Hepatocyte (in vitro differentiated cells): Measurements from ENCODE around the gene AP2A2. TPM values are rescaled to one million over a fixed set of nuclear protein-coding genes. Genes with fewer than 3 reads are reported as not detected.
A peak's percentile ranks its signal among the peaks of the same experiment; 100 is the strongest.

Experiments
- DNase-seq: peaks from one replicate; pipeline ENCODE4 v3.0.0-alpha.2; 2016; ENCODE audit warnings: low spot score
- H2AFZ ChIP-seq: fragments of 200-600 bp; sonication (generic); 2 replicates; pipeline ENCODE4 v1.6.0; 2016; ENCODE audit warnings: antibody characterized with exemption, mild to moderate bottlenecking
- H3K27ac ChIP-seq: fragments of 200-600 bp; sonication (generic); 2 replicates; pipeline ENCODE4 v1.5.1; 2016; ENCODE audit warnings: mild to moderate bottlenecking
- H3K27me3 ChIP-seq: fragments of 200-600 bp; sonication (generic); 2 replicates; pipeline ENCODE4 v1.6.1; 2016
- H3K36me3 ChIP-seq: fragments of 200-600 bp; sonication (generic); replicated peaks from 2 replicates; pipeline ENCODE4 v1.5.1; 2016; ENCODE audit warnings: low read depth; ENCODE audit not compliant: insufficient read depth
- H3K4me1 ChIP-seq: fragments of 200-600 bp; sonication (generic); 2 replicates; pipeline ENCODE4 v1.5.1; 2016; ENCODE audit warnings: mild to moderate bottlenecking, moderate library complexity; ENCODE audit not compliant: insufficient read depth
- H3K4me2 ChIP-seq: fragments of 200-600 bp; sonication (generic); 2 replicates; pipeline ENCODE4 v1.6.0; 2016
- H3K4me3 ChIP-seq: fragments of 200-600 bp; sonication (generic); 2 replicates; pipeline ENCODE4 v1.5.1; 2016; ENCODE audit warnings: mild to moderate bottlenecking
- H3K79me2 ChIP-seq: fragments of 200-600 bp; sonication (generic); 2 replicates; pipeline ENCODE4 v1.6.0; 2017; ENCODE audit warnings: mild to moderate bottlenecking
- H3K9me2 ChIP-seq: fragments of 200-600 bp; sonication (generic); replicated peaks from 2 replicates; pipeline ENCODE4 v1.6.0; 2017; ENCODE audit warnings: mild to moderate bottlenecking; ENCODE audit not compliant: insufficient read depth
- H3K9me3 ChIP-seq: fragments of 200-600 bp; sonication (generic); 2 replicates; pipeline ENCODE4 v1.5.1; 2016; ENCODE audit warnings: low read depth, mild to moderate bottlenecking
- H4K20me1 ChIP-seq: fragments of 200-600 bp; sonication (generic); 2 replicates; pipeline ENCODE4 v1.6.0; 2016; ENCODE audit warnings: mild to moderate bottlenecking; ENCODE audit not compliant: insufficient read depth, poor library complexity, severe bottlenecking
- CTCF ChIP-seq: fragments of 200-600 bp; sonication (generic); IDR thresholded peaks from 2 replicates; pipeline ENCODE4 v1.5.1; 2016; ENCODE audit warnings: antibody characterized with exemption, mild to moderate bottlenecking; ENCODE audit not compliant: poor library complexity
- EZH2 ChIP-seq: fragments of 200-600 bp; sonication (generic); IDR thresholded peaks from 2 replicates; pipeline ENCODE4 v1.6.1; 2016; ENCODE audit warnings: antibody characterized with exemption, mild to moderate bottlenecking, borderline replicate concordance
- EZH2phosphoT487 ChIP-seq: fragments of 200-600 bp; sonication (generic); IDR thresholded peaks from one replicate; pipeline ENCODE4 v1.6.1; 2018; ENCODE audit warnings: antibody characterized with exemption, mild to moderate bottlenecking, low read depth, moderate library complexity; ENCODE audit not compliant: unreplicated experiment, severe bottlenecking
- WGBS: methylation state at CpG from one replicate; pipeline ENCODE4 v1.1.6; 2016; ENCODE audit warnings: low lambda C conversion rate; ENCODE audit errors: missing lambda C conversion rate; 5-methylcytosine and 5-hydroxymethylcytosine counted together
- polyA plus RNA-seq: library from polyadenylated mRNA; unstranded; fragments of >200 nt; fragmentation: Nextera tagmentation; extraction: Ambion mirVana; gene quantifications from 2 replicates; pipeline ENCODE4 v1.2.1, GENCODE V29; 2016
- total RNA-seq: library from RNA; depleted of rRNA; stranded (reverse); fragments of >200 nt; gene quantifications from 2 replicates; pipeline ENCODE4 v1.2.3, GENCODE V29; 2014

The AP2A2 gene
- total and polyA plus RNA-seq, 2 experiments from 2014 or later = 49.7 to 68.0 TPM

GRCh38 chr11:911890-912219 lies 13.8 kb upstream of the AP2A2 start:
- Histone ChIP-seq H3K4me2 (peak overlapping the region; percentile 99), H2AFZ (peak overlapping the region; percentile 77), H3K4me3 (no peak overlapping the region), H4K20me1 (no peaks in the 10 kb centered on the region), H3K36me3 (no peaks in the 10 kb centered on the region), H3K27me3 (no peaks in the 10 kb centered on the region), H3K9me3 (no peaks in the 10 kb centered on the region), H3K4me1 (peaks cover 7% of the 10 kb centered on the region), H3K9me2 (no peaks in the 10 kb centered on the region), H3K79me2 (peaks cover 23% of the 10 kb centered on the region), H3K27ac (no peak overlapping the region)
- TF ChIP-seq EZH2phosphoT487 (no peak), EZH2 (no peak), CTCF (no peak)
- WGBS = 97% methylated on average over 11 of the region's 11 CpGs
- DNase-seq = no peak

- Histone ChIP-seq H3K4me1 (peaks cover 7% of the 10 kb centered on the region), H3K4me3 (no peak overlapping the region), H4K20me1 (no peaks in the 10 kb centered on the region), H3K27ac (no peak overlapping the region), H3K27me3 (no peaks in the 10 kb centered on the region), H3K4me2 (no peak overlapping the region), H3K79me2 (peaks cover 23% of the 10 kb centered on the region), H3K36me3 (no peaks in the 10 kb centered on the region), H3K9me2 (no peaks in the 10 kb centered on the region), H2AFZ (no peak overlapping the region), H3K9me3 (no peaks in the 10 kb centered on the region)
- no peak for TF ChIP-seq EZH2phosphoT487
- TF ChIP-seq EZH2 = no peak
- TF ChIP-seq CTCF = no peak
- no peak for DNase-seq
- 96% methylated on average over 14 of the region's 14 CpGs for WGBS
Measured at GRCh38 chr11:912266-912665, 13.4 kb upstream of the AP2A2 start.

- DNase-seq = no peak
- Histone ChIP-seq H3K27me3 (no peaks in the 10 kb centered on the region), H2AFZ (no peak overlapping the region), H3K4me3 (no peak overlapping the region), H3K9me2 (no peaks in the 10 kb centered on the region), H3K9me3 (no peaks in the 10 kb centered on the region), H3K36me3 (no peaks in the 10 kb centered on the region), H4K20me1 (no peaks in the 10 kb centered on the region), H3K79me2 (peaks cover 23% of the 10 kb centered on the region), H3K27ac (no peak overlapping the region), H3K4me1 (peaks cover 7% of the 10 kb centered on the region), H3K4me2 (no peak overlapping the region)
- no peak for TF ChIP-seq CTCF
- no peak for TF ChIP-seq EZH2phosphoT487
- TF ChIP-seq EZH2 = no peak
- WGBS = 90% methylated on average over 4 of the region's 4 CpGs
Measured at GRCh38 chr11:913043-913442, 12.6 kb upstream of the AP2A2 start.

GRCh38 chr11:914204-914603 lies 11.5 kb upstream of the AP2A2 start:
- H3K9me2 ChIP-seq = no peaks in the 10 kb centered on the region
- H3K9me3 ChIP-seq = no peaks in the 10 kb centered on the region
- no peak for DNase-seq
- H2AFZ ChIP-seq = no peak overlapping the region
- WGBS = 96% methylated on average over 3 of the region's 5 CpGs
- no peak overlapping the region for H3K27ac ChIP-seq
- TF ChIP-seq EZH2 = no peak
- no peak for TF ChIP-seq EZH2phosphoT487
- TF ChIP-seq CTCF = no peak
- H3K27me3 ChIP-seq = no peaks in the 10 kb centered on the region
- H3K79me2 ChIP-seq = peaks cover 13% of the 10 kb centered on the region
- H3K36me3 ChIP-seq = no peaks in the 10 kb centered on the region
- H3K4me1 ChIP-seq = peaks cover 7% of the 10 kb centered on the region
- H4K20me1 ChIP-seq = no peaks in the 10 kb centered on the region
- no peak overlapping the region for H3K4me2 ChIP-seq
- no peak overlapping the region for H3K4me3 ChIP-seq
